Mucosa of descending colon (tissue), 3 donors: ENCODE data around the gene RIPOR3. TPM values are rescaled to one million over a fixed set of nuclear protein-coding genes. Genes with fewer than 3 reads are reported as not detected.
"Not testable (repeated sequence)": the region's sequence is repeated elsewhere in the genome, so short reads cannot be mapped to it uniquely, and the experiment has no call there.

Experiments
- ATAC-seq: fragments of 200-7000 bp; cut with Tn5 transposase; one replicate; pipeline ENCODE4 v1.9.1; 2020; ENCODE audit warnings: mild to moderate bottlenecking, moderate library complexity
- DNase-seq, 3 donors: peaks; one replicate each; pipeline ENCODE4 v3.0.0-alpha.2; 2020
- H3K36me3 ChIP-seq: fragments of 200-600 bp; one replicate; pipeline ENCODE4 v1.8.0; 2021; ENCODE audit warnings: low read depth, mild to moderate bottlenecking
- H3K4me1 ChIP-seq: fragments of 200-600 bp; one replicate; pipeline ENCODE4 v1.8.0; 2021; ENCODE audit warnings: low read depth, mild to moderate bottlenecking
- H3K4me3 ChIP-seq: fragments of 200-600 bp; one replicate; pipeline ENCODE4 v1.8.0; 2021; ENCODE audit warnings: mild to moderate bottlenecking
- H3K9me3 ChIP-seq: fragments of 200-600 bp; one replicate; pipeline ENCODE4 v1.8.0; 2021; ENCODE audit warnings: mild to moderate bottlenecking
- CTCF ChIP-seq: fragments of 200-600 bp; IDR thresholded peaks from one replicate; pipeline ENCODE4 v1.8.0; 2022; ENCODE audit warnings: antibody characterized with exemption, mild to moderate bottlenecking
- intact Hi-C, 2 donors: fragments of 100-400 bp; cut with DNase I in 1 of 2; cut with micrococcal nuclease in 1 of 2; formaldehyde crosslinking; loops; one replicate each; pipeline versions ENCODE4 v1.11.0 to v1.11.1; 2022; cut with DNase I, micrococcal nuclease
- total RNA-seq, 3 donors: library from RNA; stranded (reverse); fragmentation: NEBNext Ultra II Directional in 2 of 3; extraction: Animal tissue kit (Norgen Biotek cat#: 25700) in 2 of 3; gene quantifications; one replicate each; pipeline versions ENCODE4 v1.2.1 to v1.2.4, GENCODE V29; 2021 to 2023
- donor health status: DM: no; HTN: no; CAD: no; lungs with moderate emphysema.
- donor health status: DM: no; HTN: no; CAD: no.
- donor health status: DM: no; HTN: yes; CAD: no.

Gene RIPOR3
- total RNA-seq, 3 donors from 2014 or later, result 2.2 to 13.4 (median 5.8) TPM

DNA sequence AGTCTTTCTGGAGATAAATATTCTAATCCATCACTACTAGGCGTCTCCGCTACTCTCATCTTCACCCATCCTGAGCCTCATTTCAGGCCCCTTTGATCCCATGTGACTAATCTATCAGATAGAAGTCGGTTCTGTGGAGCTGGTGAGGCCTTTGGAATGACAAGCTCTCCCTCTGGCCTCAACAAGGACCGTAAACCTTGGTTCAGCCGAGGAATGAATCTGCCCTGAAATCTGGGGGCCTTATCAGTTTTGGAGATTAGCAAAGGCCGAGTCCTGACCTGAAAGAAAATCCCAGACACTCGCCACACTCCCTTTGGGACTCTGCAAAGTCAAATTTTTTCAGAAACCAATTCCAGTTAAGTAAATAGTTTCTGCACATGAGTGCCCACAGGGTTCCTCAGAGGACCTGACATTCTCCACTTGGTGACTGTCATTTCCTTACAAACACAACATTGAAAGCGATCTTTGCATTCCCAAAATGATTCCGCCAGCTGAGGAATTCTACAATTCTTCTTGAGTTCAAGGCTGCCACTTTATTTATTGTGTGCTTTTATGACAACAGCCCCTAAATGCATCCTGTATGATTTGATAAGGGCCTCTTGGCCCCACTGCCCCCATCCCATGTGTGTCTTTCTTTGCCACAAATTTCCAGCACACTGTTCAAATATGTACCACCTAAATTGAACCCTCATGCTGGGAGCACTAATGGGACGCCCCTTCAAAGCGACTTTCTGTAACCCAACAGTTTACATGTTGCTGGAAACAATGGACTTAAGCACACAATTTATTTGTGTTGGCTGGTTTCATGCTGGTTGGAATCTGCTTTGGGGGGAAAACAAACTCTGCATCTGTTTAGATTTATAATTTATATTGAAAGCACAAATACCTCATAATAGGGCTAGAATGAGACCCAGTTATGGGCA is 10.0 kb upstream of the RIPOR3 start:
- no peaks in the 10 kb centered on the region for H3K9me3 ChIP-seq
- no peak overlapping the region for H3K4me3 ChIP-seq
- H3K4me1 ChIP-seq, result no peaks in the 10 kb centered on the region
- TF ChIP-seq CTCF, result no peak
- no peak for ATAC-seq
- intact Hi-C loops, result no loop called here
- H3K36me3 ChIP-seq, result no peaks in the 10 kb centered on the region
- DNase-seq, result no peak

- ATAC-seq (no peak), DNase-seq (no peak)
- no peaks in the 10 kb centered on the region for H3K4me1 ChIP-seq
- TF ChIP-seq CTCF, result no peak
- intact Hi-C loops, result no loop called here
- H3K36me3 ChIP-seq, result no peaks in the 10 kb centered on the region
- H3K4me3 ChIP-seq, result no peak overlapping the region
- H3K9me3 ChIP-seq, result no peaks in the 10 kb centered on the region
Observed at GRCh38 chr20:50699688-50700087, 8.3 kb upstream of the RIPOR3 start.

DNA sequence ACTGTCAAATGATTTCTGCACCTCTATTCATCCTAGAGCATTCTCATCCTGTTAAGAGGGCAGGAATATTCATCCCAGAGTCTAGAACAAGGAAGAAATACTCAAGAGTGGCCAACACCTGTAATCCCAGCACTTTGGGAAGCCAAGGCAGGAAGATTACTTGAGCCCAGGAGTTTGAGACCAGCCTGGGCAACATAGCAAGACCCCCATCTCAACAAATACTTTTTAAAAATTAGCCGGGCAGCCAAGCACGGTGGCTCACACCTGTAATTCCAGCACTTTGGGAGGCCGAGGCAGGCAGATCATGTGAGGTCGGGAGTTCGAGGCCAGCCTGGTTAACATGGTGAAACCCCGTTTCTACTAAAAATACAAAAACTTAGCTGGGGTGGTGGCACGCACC is 6.9 kb upstream of the RIPOR3 start:
- H3K36me3 ChIP-seq, DNase-seq, H3K9me3 ChIP-seq, intact Hi-C loops, H3K4me1 ChIP-seq, ATAC-seq, H3K4me3 ChIP-seq: not testable (repeated sequence)

DNA sequence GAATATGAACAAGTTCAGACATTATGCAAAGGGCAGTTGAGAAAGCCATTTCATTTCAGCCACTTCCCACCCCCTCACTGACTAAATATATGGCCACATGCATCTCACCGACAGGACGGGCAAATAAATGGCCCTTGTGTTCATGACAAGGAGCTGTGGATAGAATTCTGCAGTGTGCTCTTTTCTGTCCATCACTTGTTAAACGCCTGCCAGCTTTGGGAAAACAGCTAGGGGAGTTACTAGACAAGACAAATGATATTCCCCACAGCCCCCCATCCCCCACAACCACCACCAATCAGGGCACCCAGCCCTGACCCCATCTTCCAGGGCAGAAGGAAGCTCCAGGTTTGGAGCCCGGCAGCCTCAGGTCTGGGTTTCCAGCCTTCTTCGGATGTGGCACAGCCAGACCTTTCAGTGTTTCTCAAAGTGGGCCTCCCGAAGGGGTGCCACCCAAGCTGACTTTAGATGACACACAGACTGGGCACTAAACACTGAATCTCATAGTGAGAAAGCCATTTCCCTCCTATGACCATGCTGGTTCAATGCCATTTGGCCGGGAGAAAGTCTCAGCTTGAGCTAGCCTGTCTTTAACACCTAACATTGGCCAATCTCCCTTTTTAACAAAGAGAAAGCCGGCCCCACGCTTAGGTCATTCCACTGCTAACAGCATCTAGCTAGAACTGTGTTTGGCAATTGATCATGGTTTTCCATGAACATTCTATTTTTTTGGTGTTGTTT is 4.0 kb upstream of the RIPOR3 start:
- no peaks in the 10 kb centered on the region for H3K4me1 ChIP-seq
- DNase-seq, result no peak
- H3K4me3 ChIP-seq, result no peak overlapping the region
- ATAC-seq, result no peak
- intact Hi-C loops, result no loop called here
- H3K9me3 ChIP-seq, result no peaks in the 10 kb centered on the region
- TF ChIP-seq CTCF, result no peak
- H3K36me3 ChIP-seq, result no peaks in the 10 kb centered on the region

GRCh38 chr20:50694379-50695134 is 3.2 kb upstream of the RIPOR3 start:
- no peak overlapping the region for H3K4me3 ChIP-seq
- H3K4me1 ChIP-seq, result no peaks in the 10 kb centered on the region
- DNase-seq (no peak), ATAC-seq (no peak)
- no peaks in the 10 kb centered on the region for H3K36me3 ChIP-seq
- H3K9me3 ChIP-seq, result no peaks in the 10 kb centered on the region
- intact Hi-C loops, result no loop called here
- no peak for TF ChIP-seq CTCF
